ENCODE data around the gene SH3RF3. TPM values are rescaled to one million over a fixed set of nuclear protein-coding genes. Genes with fewer than 3 reads are reported as not detected.

Gene SH3RF3
- total RNA-seq, 2 donors from 2014 or later, result 1.3 to 5.6 TPM

GRCh38 chr2:109205447-109205846 is 76.4 kb downstream of the SH3RF3 start:
- no peak for DNase-seq
- Histone ChIP-seq H3K36me3 (replicated peaks in 1 of 2; ENCODE audit: insufficient read depth in 1 of 2, low read depth in 2 of 2) (no peaks in the 10 kb centered on the region), H3K4me3 (no peak overlapping the region), H3K4me1 (peaks cover 17% of the 10 kb centered on the region), H3K27ac (no peak overlapping the region), H3K9me3 (no peaks in the 10 kb centered on the region), H3K27me3 (no peaks in the 10 kb centered on the region)
- no peak for TF ChIP-seq POLR2A (IDR thresholded peaks at IDR 0.05)
- no peak for TF ChIP-seq CTCF (IDR thresholded peaks at IDR 0.05)
- intact Hi-C loops (cut with DNase I), result no loop called here
- 83 to 86% methylated on average over 3 to 6 of the region's 6 CpGs for WGBS, 2 donors
- ATAC-seq, result no peak

- TF ChIP-seq CTCF (IDR thresholded peaks at IDR 0.05) (no peak), POLR2A (IDR thresholded peaks at IDR 0.05) (no peak)
- intact Hi-C loops (cut with DNase I), result no loop called here
These were observed 77.7 kb downstream of the SH3RF3 start for GRCh38 chr2:109206569-109207146.

GRCh38 chr2:109207176-109207575 is 78.2 kb downstream of the SH3RF3 start:
- DNase-seq, result no peak
- Histone ChIP-seq H3K9me3 (no peaks in the 10 kb centered on the region), H3K4me1 (peaks cover 14% of the 10 kb centered on the region), H3K27me3 (no peaks in the 10 kb centered on the region), H3K4me3 (no peak overlapping the region), H3K27ac (no peak overlapping the region), H3K36me3 (replicated peaks in 1 of 2; ENCODE audit: insufficient read depth in 1 of 2, low read depth in 2 of 2) (no peaks in the 10 kb centered on the region)
- 41 to 53% methylated on average over 1 of the region's 1 CpG for WGBS, 2 donors
- intact Hi-C loops (cut with DNase I), result no loop called here
- ATAC-seq, result no peak
- TF ChIP-seq CTCF (IDR thresholded peaks at IDR 0.05) (no peak), POLR2A (IDR thresholded peaks at IDR 0.05) (no peak)

More at GRCh38 chr2:109206569-109207146, 77.7 kb downstream of the SH3RF3 start:
- no peak overlapping the region for H3K27ac ChIP-seq
- peaks cover 15% of the 10 kb centered on the region for H3K4me1 ChIP-seq
- H3K36me3 ChIP-seq (replicated peaks in 1 of 2; ENCODE audit: insufficient read depth in 1 of 2, low read depth in 2 of 2), result no peaks in the 10 kb centered on the region
- no peak overlapping the region for H3K4me3 ChIP-seq
- no peaks in the 10 kb centered on the region for H3K27me3 ChIP-seq
- ATAC-seq (no peak), DNase-seq (no peak)
- WGBS, 2 donors, result 87 to 96% methylated on average over 2 of the region's 2 CpGs
- no peaks in the 10 kb centered on the region for H3K9me3 ChIP-seq

- Histone ChIP-seq H3K4me3 (no peak overlapping the region), H3K27me3 (no peaks in the 10 kb centered on the region), H3K36me3 (replicated peaks in 1 of 2; ENCODE audit: insufficient read depth in 1 of 2, low read depth in 2 of 2) (no peaks in the 10 kb centered on the region), H3K9me3 (no peaks in the 10 kb centered on the region), H3K4me1 (peaks cover 14% of the 10 kb centered on the region), H3K27ac (peak overlapping the region in 2 of 4 donors; percentile 61 to 79)
- no peak for ATAC-seq
- DNase-seq, result no peak
- 84 to 86% methylated on average over 2 to 3 of the region's 3 CpGs for WGBS, 2 donors
- TF ChIP-seq POLR2A (IDR thresholded peaks at IDR 0.05), result no peak
- intact Hi-C loops (cut with DNase I), result no loop called here
These were observed 79.3 kb downstream of the SH3RF3 start for GRCh38 chr2:109208071-109208950.

- Histone ChIP-seq H3K4me3 (no peak overlapping the region), H3K4me1 (peaks cover 14% of the 10 kb centered on the region), H3K36me3 (replicated peaks in 1 of 2; ENCODE audit: insufficient read depth in 1 of 2, low read depth in 2 of 2) (no peaks in the 10 kb centered on the region), H3K27ac (peak overlapping the region; percentile 5 to 79 (median 64)), H3K27me3 (no peaks in the 10 kb centered on the region), H3K9me3 (no peaks in the 10 kb centered on the region)
- intact Hi-C loops (cut with DNase I), result no loop called here
- DNase-seq (no peak), ATAC-seq (no peak)
- TF ChIP-seq CTCF (IDR thresholded peaks at IDR 0.05) (no peak), POLR2A (IDR thresholded peaks at IDR 0.05) (no peak)
- 66 to 100% methylated on average over 2 to 6 of the region's 6 CpGs for WGBS, 2 donors
These were observed 79.9 kb downstream of the SH3RF3 start for GRCh38 chr2:109208951-109209335.
